Uterine smooth muscle cell (primary cell): ENCODE data around the gene AIP. TPM values are rescaled to one million over a fixed set of nuclear protein-coding genes. Genes with fewer than 3 reads are reported as not detected.

ENCODE experiments used
- total RNA-seq: library from RNA; depleted of rRNA; stranded (reverse); fragments of >200 nt; gene quantifications from 2 replicates; pipeline ENCODE4 v1.2.3, GENCODE V29; 2014

The AIP gene
- total RNA-seq: 63.2 and 102 TPM in 2 replicates

DNA sequence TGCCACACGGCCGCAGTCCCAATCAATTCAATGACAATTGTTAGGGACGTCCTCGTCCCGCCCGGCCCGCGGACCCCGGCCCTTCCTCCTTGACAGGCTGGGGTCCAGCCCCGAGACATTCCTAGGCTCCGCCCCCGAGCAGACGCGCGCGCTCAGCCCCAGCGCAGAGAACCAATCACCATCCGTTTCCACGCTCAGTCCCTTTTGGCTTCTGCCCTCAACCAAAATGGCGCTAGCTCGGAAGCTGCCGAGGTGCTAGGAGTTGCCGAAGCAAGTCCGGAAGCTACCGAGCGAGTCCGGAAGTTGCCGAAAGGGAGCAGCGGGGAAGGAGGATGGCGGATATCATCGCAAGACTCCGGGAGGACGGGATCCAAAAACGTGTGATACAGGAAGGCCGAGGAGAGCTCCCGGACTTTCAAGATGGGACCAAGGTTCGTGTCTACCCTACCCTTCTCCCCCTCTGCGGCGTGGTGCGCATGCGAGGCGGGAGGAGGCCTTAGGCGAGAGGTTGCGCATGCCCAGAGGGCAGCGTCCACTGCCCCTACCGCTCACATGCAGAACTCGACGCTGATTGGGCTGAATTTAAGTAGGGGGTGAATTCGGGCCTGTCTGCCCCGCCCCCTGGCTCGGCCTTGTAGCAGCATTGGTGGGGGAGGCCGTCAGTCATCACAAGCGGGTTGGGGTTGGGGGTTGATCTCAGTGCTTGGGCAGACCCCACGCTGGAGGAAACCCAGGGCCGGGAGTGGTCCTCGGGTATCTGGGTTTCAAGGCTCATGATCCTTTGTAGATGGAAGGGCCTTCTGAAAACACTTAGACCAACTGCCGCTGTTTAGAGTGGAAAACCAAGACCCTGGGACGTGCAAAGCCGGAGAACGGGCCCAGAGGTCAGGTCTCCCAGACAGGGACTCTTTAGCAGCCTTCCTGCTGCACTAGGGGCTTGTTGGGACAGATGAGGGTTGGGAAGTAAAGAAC is at the start of gene AIP:
TSS of gene AIP (plus strand) at position 200 of the 972 bp plus-strand sequence. CDS start at position 333, 133 bp downstream.

DNA sequence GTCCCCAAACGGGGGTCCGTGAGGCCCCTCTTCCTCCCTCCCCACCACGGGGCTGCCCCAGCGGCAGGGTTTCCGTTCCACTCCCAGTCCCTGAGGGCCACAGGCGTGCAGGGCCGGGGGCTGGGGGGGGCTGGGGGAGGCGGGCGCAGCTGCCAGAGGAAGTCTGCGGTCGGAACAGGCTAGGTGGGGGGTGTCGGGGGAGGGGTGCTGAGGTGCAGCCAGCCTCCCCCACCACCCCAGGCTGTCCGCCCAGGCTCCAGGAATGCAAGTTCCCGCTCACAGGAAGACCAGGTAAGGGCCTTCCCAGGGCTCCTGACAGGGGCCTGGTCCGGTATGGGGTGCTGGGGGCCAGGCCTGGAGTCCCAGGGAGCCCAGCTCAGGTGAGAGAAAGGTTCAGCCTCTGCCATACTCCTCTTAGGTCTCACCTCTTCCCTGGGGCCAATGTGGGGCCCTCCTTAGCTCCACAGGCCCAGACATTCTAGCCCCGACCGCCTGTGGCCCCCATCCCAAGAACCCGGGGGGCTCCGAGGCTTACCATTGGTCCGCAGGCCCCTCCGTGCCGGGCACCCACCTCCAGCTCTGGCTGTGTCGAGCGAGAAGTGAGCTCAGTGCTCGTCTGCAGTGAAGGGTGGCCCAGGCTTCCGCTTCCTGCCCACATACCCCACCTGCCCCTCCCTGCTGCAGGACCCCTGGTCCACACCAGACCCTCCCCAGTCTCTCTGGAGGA is 45.6 kb upstream of the AIP start, which contains the start of gene PTPRCAP:
TSS of gene PTPRCAP (minus strand) at position 601 of the 727 bp plus-strand sequence. CDS start at position 538, 63 bp downstream.

GRCh38 chr11:67452141-67452952 is 30.5 kb upstream of the AIP start, which contains the start of gene GPR152:
Gene GPR152, minus strand, starts transcription at chr11:67452729. Its CDS starts 5 bp downstream, at chr11:67452724.

GRCh38 chr11:67455054-67455453 is 27.8 kb upstream of the AIP start, which contains the start of gene CABP4:
Gene CABP4, plus strand, starts transcription at chr11:67455354. Its CDS starts 70 bp downstream, at chr11:67455424.

GRCh38 chr11:67468759-67469507 is 13.9 kb upstream of the AIP start, which contains the start of gene TMEM134:
Gene TMEM134, minus strand, starts transcription at chr11:67469251. Its CDS starts 59 bp downstream, at chr11:67469192.

DNA sequence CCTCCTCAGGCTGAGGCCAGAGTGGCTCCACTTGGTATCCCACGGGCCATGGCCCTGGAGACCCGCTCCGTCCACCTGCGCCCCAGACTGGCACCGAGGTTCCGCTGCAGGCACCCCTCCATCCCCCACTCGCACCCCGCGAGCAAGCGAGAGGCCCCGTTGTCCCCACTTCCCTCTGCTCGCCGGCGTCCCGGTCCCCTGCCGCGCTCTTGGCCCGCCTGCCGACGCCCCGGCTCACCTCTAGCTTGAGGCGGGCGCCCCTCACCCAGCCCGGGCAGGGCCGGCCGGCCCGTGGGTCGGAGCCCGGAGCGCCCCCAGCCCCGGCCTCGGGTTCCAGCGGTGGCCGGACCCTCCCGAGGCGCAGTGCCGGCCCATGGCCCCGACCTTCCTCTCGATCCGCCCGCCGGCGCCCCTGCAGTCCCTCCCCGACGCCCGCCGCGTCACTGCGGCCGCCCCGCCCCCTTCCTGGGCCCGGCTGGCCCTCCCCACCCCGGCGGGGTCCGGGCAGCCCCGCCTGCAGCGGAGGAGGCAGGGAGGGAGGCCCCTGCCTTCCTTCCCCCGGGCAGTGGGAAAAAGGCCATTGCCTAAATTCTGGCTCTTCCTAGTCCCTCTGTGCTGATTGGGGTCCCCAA is 22.2 kb downstream of the AIP start, which contains the start of gene PITPNM1:
TSS of gene PITPNM1 (minus strand) at position 414 of the 632 bp plus-strand sequence. CDS start 1,183 bp downstream, outside the sequence.

GRCh38 chr11:67507864-67508485 is 25.1 kb downstream of the AIP start, which contains the start of gene CDK2AP2:
Gene CDK2AP2, minus strand, starts transcription at chr11:67508162. Its CDS starts 80 bp downstream, at chr11:67508082.

GRCh38 chr11:67522844-67523555 is 40.2 kb downstream of the AIP start, which contains the start of gene CABP2:
Gene CABP2, minus strand, starts transcription at chr11:67523446. Its CDS starts 120 bp downstream, at chr11:67523326.

Other genes with a start within 250 kb of the AIP start
- 34.7 and 37.3 TPM in 2 replicates for gene GRK2, start 216.6 kb upstream of the AIP start, total RNA-seq
- gene ANKRD13D, start 193.7 kb upstream of the AIP start, total RNA-seq: 30.0 and 34.2 TPM in 2 replicates
- 14.3 and 15.6 TPM in 2 replicates for gene SSH3, start 179.5 kb upstream of the AIP start, total RNA-seq
- 31.8 and 50.0 TPM in 2 replicates for gene POLD4, start 129.5 kb upstream of the AIP start, total RNA-seq
- gene CLCF1, start 109.4 kb upstream of the AIP start, total RNA-seq: 2.8 and 3.9 TPM in 2 replicates
- 7.3 and 7.6 TPM in 2 replicates for gene RAD9A, start 91.0 kb upstream of the AIP start, total RNA-seq
- 159 and 215 TPM in 2 replicates for gene PPP1CA, start 81.2 kb upstream of the AIP start, total RNA-seq
- gene TBC1D10C, start 78.9 kb upstream of the AIP start, total RNA-seq: not detected in 2 replicates
- under 0.01 and 0.12 TPM in 2 replicates for gene CARNS1, start 67.3 kb upstream of the AIP start, total RNA-seq
- gene RPS6KB2, start 54.5 kb upstream of the AIP start, total RNA-seq: 37.1 and 68.3 TPM in 2 replicates
- gene PTPRCAP, start 45.3 kb upstream of the AIP start, total RNA-seq: 0.44 and 0.62 TPM in 2 replicates
- 110 and 138 TPM in 2 replicates for gene CORO1B, start 39.5 kb upstream of the AIP start, total RNA-seq
- gene GPR152, start 30.3 kb upstream of the AIP start, total RNA-seq: not detected in 2 replicates
- gene CABP4, start 27.7 kb upstream of the AIP start, total RNA-seq: not detected in 2 replicates
- 28.4 and 30.1 TPM in 2 replicates for gene TMEM134, start 13.8 kb upstream of the AIP start, total RNA-seq
- 12.1 and 16.5 TPM in 2 replicates for gene PITPNM1, start 22.3 kb downstream of the AIP start, total RNA-seq
- gene CDK2AP2, start 25.1 kb downstream of the AIP start, total RNA-seq: 14.7 and 30.4 TPM in 2 replicates
- not detected in 2 replicates for gene CABP2, start 40.4 kb downstream of the AIP start, total RNA-seq
- gene GSTP1, start 100.8 kb downstream of the AIP start, total RNA-seq: 596 and 840 TPM in 2 replicates
- gene NDUFV1, start 123.9 kb downstream of the AIP start, total RNA-seq: 168 and 191 TPM in 2 replicates
- 7.5 and 8.7 TPM in 2 replicates for gene NUDT8, start 146.9 kb downstream of the AIP start, total RNA-seq
- not detected in 2 replicates for gene TBX10, start 156.7 kb downstream of the AIP start, total RNA-seq
- gene ACY3, start 167.7 kb downstream of the AIP start, total RNA-seq: not detected in 2 replicates
- gene ALDH3B2, start 191.6 kb downstream of the AIP start, total RNA-seq: not detected in 2 replicates